Neural cell (in vitro differentiated cells): ENCODE measurements around the gene ANKRD44.

Experiments used
- EP300 ChIP-seq: fragments of 450-650 bp; conservative IDR thresholded peaks from 2 replicates; pipeline ENCODE4 v1.6.1; 2014; ENCODE audit warnings: antibody characterized with exemption, mild to moderate bottlenecking, moderate library complexity; ENCODE audit not compliant: poor library complexity, severe bottlenecking
- EZH2 ChIP-seq: fragments of 200-600, 300-800 bp; shearing (Covaris generic), sonication (generic); IDR thresholded peaks from 2 replicates; pipeline ENCODE4 v1.6.1; 2014; ENCODE audit warnings: antibody characterized with exemption, low read length, borderline replicate concordance, mild to moderate bottlenecking; ENCODE audit not compliant: insufficient read depth, poor library complexity, severe bottlenecking
- RAD21 ChIP-seq: fragments of 450-650 bp; conservative IDR thresholded peaks from 2 replicates; pipeline ENCODE4 v1.6.1; 2014; ENCODE audit warnings: antibody characterized with exemption, mild to moderate bottlenecking, moderate library complexity
- SMC3 ChIP-seq: fragments of 450-650 bp; conservative IDR thresholded peaks from 2 replicates; pipeline ENCODE4 v1.6.1; 2014; ENCODE audit warnings: antibody characterized with exemption, mild to moderate bottlenecking, moderate library complexity; ENCODE audit not compliant: poor library complexity
- TF ChIP-seq, protein P1 (sequence below): fragments of 450-650 bp; IDR thresholded peaks from 2 replicates; pipeline ENCODE4 v1.5.1; 2014; ENCODE audit warnings: antibody characterized with exemption, mild to moderate bottlenecking, moderate library complexity; ENCODE audit not compliant: poor library complexity, severe bottlenecking

DNA sequence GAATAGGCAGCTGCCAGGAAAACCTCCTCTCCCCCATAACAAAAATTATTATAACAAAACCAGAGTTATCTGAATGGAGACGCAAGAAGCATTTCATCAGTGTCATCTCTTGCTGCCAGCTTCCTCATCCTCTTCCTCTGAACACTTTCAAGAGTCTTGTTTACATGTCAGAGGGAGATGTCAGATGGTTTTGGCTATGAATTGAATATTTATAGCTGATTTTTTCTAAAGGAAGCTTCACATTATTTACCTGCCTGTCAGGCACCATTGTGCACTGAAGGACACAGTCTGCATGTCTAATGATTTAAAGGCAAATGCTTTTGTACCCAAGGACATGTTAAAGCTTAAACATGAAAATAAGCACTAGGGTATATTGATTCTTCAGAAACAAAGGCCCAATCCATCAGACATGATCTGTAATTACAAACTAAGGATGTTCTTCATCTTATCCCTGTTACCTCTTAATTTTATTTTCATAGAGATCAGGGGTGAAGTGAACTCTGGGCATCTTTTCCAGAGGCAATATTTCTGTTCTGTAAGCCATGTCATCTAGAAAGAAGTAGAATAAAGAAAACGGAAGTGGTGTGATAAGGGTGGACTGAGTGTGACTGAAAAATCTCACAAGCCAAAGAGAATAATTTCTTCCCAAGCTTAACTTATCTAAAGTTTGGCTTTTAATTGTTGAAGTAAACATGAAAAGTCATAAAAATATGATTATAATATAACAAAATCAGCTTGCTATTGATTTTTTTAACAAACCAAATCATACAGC lies 168.7 kb downstream of the ANKRD44 start:
- TF ChIP-seq, protein P1, sequence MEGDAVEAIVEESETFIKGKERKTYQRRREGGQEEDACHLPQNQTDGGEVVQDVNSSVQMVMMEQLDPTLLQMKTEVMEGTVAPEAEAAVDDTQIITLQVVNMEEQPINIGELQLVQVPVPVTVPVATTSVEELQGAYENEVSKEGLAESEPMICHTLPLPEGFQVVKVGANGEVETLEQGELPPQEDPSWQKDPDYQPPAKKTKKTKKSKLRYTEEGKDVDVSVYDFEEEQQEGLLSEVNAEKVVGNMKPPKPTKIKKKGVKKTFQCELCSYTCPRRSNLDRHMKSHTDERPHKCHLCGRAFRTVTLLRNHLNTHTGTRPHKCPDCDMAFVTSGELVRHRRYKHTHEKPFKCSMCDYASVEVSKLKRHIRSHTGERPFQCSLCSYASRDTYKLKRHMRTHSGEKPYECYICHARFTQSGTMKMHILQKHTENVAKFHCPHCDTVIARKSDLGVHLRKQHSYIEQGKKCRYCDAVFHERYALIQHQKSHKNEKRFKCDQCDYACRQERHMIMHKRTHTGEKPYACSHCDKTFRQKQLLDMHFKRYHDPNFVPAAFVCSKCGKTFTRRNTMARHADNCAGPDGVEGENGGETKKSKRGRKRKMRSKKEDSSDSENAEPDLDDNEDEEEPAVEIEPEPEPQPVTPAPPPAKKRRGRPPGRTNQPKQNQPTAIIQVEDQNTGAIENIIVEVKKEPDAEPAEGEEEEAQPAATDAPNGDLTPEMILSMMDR = no peak
- TF ChIP-seq SMC3 (no peak), RAD21 (no peak), EZH2 (no peak), EP300 (peak; percentile 83)
